ENCODE results near the gene SLC1A1.

SLC1A1 gene

GRCh38 chr9:4620057-4620765 lies 129.9 kb downstream of the SLC1A1 start:
- TF ChIP-seq, protein P1, sequence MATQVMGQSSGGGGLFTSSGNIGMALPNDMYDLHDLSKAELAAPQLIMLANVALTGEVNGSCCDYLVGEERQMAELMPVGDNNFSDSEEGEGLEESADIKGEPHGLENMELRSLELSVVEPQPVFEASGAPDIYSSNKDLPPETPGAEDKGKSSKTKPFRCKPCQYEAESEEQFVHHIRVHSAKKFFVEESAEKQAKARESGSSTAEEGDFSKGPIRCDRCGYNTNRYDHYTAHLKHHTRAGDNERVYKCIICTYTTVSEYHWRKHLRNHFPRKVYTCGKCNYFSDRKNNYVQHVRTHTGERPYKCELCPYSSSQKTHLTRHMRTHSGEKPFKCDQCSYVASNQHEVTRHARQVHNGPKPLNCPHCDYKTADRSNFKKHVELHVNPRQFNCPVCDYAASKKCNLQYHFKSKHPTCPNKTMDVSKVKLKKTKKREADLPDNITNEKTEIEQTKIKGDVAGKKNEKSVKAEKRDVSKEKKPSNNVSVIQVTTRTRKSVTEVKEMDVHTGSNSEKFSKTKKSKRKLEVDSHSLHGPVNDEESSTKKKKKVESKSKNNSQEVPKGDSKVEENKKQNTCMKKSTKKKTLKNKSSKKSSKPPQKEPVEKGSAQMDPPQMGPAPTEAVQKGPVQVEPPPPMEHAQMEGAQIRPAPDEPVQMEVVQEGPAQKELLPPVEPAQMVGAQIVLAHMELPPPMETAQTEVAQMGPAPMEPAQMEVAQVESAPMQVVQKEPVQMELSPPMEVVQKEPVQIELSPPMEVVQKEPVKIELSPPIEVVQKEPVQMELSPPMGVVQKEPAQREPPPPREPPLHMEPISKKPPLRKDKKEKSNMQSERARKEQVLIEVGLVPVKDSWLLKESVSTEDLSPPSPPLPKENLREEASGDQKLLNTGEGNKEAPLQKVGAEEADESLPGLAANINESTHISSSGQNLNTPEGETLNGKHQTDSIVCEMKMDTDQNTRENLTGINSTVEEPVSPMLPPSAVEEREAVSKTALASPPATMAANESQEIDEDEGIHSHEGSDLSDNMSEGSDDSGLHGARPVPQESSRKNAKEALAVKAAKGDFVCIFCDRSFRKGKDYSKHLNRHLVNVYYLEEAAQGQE (IDR thresholded peaks at IDR 0.05; ENCODE audit: low read depth), result no peak
- TF ChIP-seq EGR1 (IDR thresholded peaks at IDR 0.05) (no peak), EP300 (IDR thresholded peaks at IDR 0.05; ENCODE audit: borderline replicate concordance) (no peak), FOXM1 (IDR thresholded peaks at IDR 0.05; ENCODE audit: borderline replicate concordance, low read depth) (no peak), CREB1 (IDR thresholded peaks at IDR 0.05; ENCODE audit: low read depth) (no peak), CEBPB (IDR thresholded peaks at IDR 0.05) (no peak), TCF12 (IDR thresholded peaks at IDR 0.05; ENCODE audit: low read depth) (no peak), USF1 (IDR thresholded peaks at IDR 0.05) (no peak), NFIC (IDR thresholded peaks at IDR 0.05) (no peak), TEAD4 (IDR thresholded peaks at IDR 0.05) (no peak), MAX (IDR thresholded peaks at IDR 0.05) (no peak), YY1 (IDR thresholded peaks at IDR 0.05; ENCODE audit: low read depth) (no peak), RAD21 (IDR thresholded peaks at IDR 0.05; ENCODE audit: low read depth) (no peak), ZBTB7A (IDR thresholded peaks at IDR 0.05; ENCODE audit: low read depth) (no peak), TAF1 (IDR thresholded peaks at IDR 0.05; ENCODE audit: low read depth) (no peak)

DNA sequence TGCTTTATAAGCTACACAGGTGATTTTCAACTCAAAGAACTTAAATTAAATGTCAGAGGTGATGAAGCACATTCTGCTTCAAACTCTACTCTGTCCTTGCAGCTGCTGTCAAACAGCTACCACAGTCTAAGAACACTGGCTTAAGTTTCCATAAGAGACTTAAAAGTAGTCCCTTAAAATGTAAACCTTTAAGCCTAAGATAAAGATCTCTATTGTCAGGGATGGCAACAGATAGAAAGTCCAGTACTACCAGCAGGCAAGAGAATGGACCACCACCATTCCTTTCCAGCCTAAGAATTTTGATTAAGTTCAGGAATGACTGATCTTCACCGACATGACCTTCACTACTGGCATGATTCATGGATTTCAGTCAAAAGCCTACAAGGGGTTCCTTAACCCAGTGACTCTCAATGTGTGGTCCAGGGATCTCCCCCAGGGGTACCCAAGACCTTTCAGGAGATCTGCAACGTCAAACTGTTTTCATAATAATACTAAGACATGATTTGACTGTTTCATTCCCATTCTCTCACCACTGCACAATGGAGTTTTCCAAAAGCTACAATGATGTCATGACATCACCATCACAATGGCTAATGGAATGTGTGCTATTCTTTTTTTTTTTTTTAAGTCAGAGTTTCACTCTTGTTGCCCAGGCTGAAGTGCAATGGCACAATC lies 130.8 kb downstream of the SLC1A1 start:
- TF ChIP-seq MAX (IDR thresholded peaks at IDR 0.05) (no peak), FOXM1 (IDR thresholded peaks at IDR 0.05; ENCODE audit: borderline replicate concordance, low read depth) (no peak), RAD21 (IDR thresholded peaks at IDR 0.05; ENCODE audit: low read depth) (no peak), TEAD4 (IDR thresholded peaks at IDR 0.05) (no peak), CREB1 (IDR thresholded peaks at IDR 0.05; ENCODE audit: low read depth) (no peak), ZBTB7A (IDR thresholded peaks at IDR 0.05; ENCODE audit: low read depth) (no peak), NFIC (IDR thresholded peaks at IDR 0.05) (no peak), TCF12 (IDR thresholded peaks at IDR 0.05; ENCODE audit: low read depth) (no peak), EGR1 (IDR thresholded peaks at IDR 0.05) (no peak), USF1 (IDR thresholded peaks at IDR 0.05) (no peak), YY1 (IDR thresholded peaks at IDR 0.05; ENCODE audit: low read depth) (no peak), EP300 (IDR thresholded peaks at IDR 0.05; ENCODE audit: borderline replicate concordance) (no peak), CEBPB (IDR thresholded peaks at IDR 0.05) (no peak), TAF1 (IDR thresholded peaks at IDR 0.05; ENCODE audit: low read depth) (no peak)
- TF ChIP-seq, protein P1 (IDR thresholded peaks at IDR 0.05; ENCODE audit: low read depth), result no peak

DNA sequence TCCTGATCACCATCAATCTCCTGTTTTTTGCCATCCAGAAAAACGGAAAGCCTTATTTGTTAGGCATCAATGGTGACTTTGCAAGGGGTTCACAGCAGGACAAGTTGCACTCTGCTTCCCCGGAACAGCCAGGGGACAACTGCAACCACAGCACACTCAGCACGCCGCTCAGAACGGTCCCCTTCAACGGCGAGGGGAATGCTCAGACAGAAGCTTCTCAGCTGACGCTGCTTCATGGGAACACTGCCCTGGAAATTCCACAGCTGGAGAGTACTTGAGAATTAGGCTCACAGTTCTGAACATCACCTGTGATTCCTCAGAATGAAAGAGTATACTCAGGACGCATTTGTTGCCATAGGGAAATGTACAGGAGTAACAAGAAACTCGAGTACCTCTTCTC lies 131.7 kb downstream of the SLC1A1 start:
- TF ChIP-seq MAX (IDR thresholded peaks at IDR 0.05) (no peak), USF1 (IDR thresholded peaks at IDR 0.05) (no peak), RAD21 (IDR thresholded peaks at IDR 0.05; ENCODE audit: low read depth) (no peak)

DNA sequence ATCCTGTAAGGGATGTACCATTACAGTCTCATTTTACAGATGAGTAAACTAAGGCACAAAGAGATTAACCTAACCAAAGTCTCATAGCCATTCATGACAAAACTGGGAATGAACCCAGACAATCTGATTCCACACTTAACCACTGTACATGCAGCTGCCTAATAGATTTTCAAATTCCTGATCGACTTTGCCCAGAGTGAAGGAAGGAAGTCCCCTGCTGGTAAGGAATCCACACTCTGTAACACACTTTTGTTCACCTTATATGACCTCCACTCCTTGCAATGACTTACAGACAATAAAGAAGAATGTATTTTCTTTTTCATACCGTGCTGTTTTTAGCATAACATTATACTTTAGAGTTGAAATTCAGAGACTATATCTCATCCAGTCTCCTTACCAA lies 140.6 kb downstream of the SLC1A1 start:
- TF ChIP-seq MAX (IDR thresholded peaks at IDR 0.05) (no peak), TEAD4 (IDR thresholded peaks at IDR 0.05) (0 out of 2 replicates have a peak, but pooled peaks have one; percentile 36), YY1 (IDR thresholded peaks at IDR 0.05; ENCODE audit: low read depth) (no peak), TCF12 (IDR thresholded peaks at IDR 0.05; ENCODE audit: low read depth) (no peak), CREB1 (IDR thresholded peaks at IDR 0.05; ENCODE audit: low read depth) (no peak), NFIC (IDR thresholded peaks at IDR 0.05) (no peak), TAF1 (IDR thresholded peaks at IDR 0.05; ENCODE audit: low read depth) (no peak), CEBPB (IDR thresholded peaks at IDR 0.05) (no peak), USF1 (IDR thresholded peaks at IDR 0.05) (no peak), RAD21 (IDR thresholded peaks at IDR 0.05; ENCODE audit: low read depth) (peak; percentile 26; the same call in 1 of the 2 replicates)
- TF ChIP-seq, protein P1 (IDR thresholded peaks at IDR 0.05; ENCODE audit: low read depth), result no peak

Measured in Ishikawa (cell line).